H1 (cell line): ENCODE data around the gene TCF7L2. TPM values are rescaled to one million over a fixed set of nuclear protein-coding genes. Genes with fewer than 3 reads are reported as not detected.

Source experiments
- CTCF ChIA-PET: fragments of 300-600 bp; sonication (Branson Sonifier 250); formaldehyde crosslinking; loops from one replicate; lab custom pipeline; 2021; ENCODE audit not compliant: partially characterized antibody; lab: Charles Lee
- POLR2A ChIA-PET: fragments of 300-600 bp; sonication (Branson Sonifier 250); formaldehyde crosslinking; loops from one replicate; lab custom pipeline; 2021; ENCODE audit warnings: inconsistent platforms; ENCODE audit not compliant: partially characterized antibody; lab: Charles Lee
- DNase-seq, 2 experiments: peaks; one replicate each; pipeline versions ENCODE4 v3.0.0 to v3.0.0-alpha.2; 2010 to 2022; ENCODE audit warnings: low spot score in 2 of 2, low read depth in 1 of 2, mixed read lengths in 1 of 2
- FAIRE-seq: peaks from 2 replicates; lab custom pipeline; 2011; peaks lifted over from hg19 to GRCh38; lab: Jason Lieb, UNC
- H2AFZ ChIP-seq: 2 replicates; pipeline ENCODE4 v1.8.1; 2012; ENCODE audit warnings: low read length, inconsistent platforms
- H2AK5ac ChIP-seq: 2 replicates; pipeline ENCODE4 v1.6.1; 2013; ENCODE audit warnings: low read depth, low read length
- H2BK120ac ChIP-seq: replicated peaks from 2 replicates; pipeline ENCODE3; 2013; ENCODE audit warnings: low read depth, low read length, inconsistent platforms
- H2BK12ac ChIP-seq: 2 replicates; pipeline ENCODE4 v1.6.1; 2013; ENCODE audit warnings: low read depth, low read length
- H2BK15ac ChIP-seq: 2 replicates; pipeline ENCODE4 v1.6.1; 2013; ENCODE audit warnings: low read length
- H2BK20ac ChIP-seq: 2 replicates; pipeline ENCODE4 v1.6.1; 2013; ENCODE audit warnings: low read length
- H2BK5ac ChIP-seq: 2 replicates; pipeline ENCODE4 v1.6.1; 2013; ENCODE audit warnings: low read depth, low read length
- H3K14ac ChIP-seq: 2 replicates; pipeline ENCODE4 v1.6.1; 2013; ENCODE audit warnings: inconsistent platforms; ENCODE audit not compliant: insufficient read length
- H3K18ac ChIP-seq: 2 replicates; pipeline ENCODE4 v1.6.1; 2013; ENCODE audit warnings: low read length; ENCODE audit errors: extremely low read depth
- H3K23ac ChIP-seq: 2 replicates; pipeline ENCODE4 v1.6.1; 2013; ENCODE audit warnings: inconsistent platforms; ENCODE audit not compliant: insufficient read length
- H3K23me2 ChIP-seq: 2 replicates; pipeline ENCODE4 v1.6.1; 2013; ENCODE audit warnings: low read depth, low read length
- H3K27ac ChIP-seq: 2 replicates; pipeline ENCODE4 v1.6.1; 2011; ENCODE audit warnings: low read depth, low read length, inconsistent platforms
- H3K27me3 ChIP-seq, 4 experiments: replicated peaks in 1 of 4; 1 replicate in 1 of 4; 2 replicates in 3 of 4; pipeline versions ENCODE4 v1.6.1 to v1.8.1; 2011 to 2013; ENCODE audit warnings: low read length in 3 of 4, mild to moderate bottlenecking in 3 of 4, inconsistent platforms in 2 of 4, mixed read lengths in 2 of 4, moderate library complexity in 1 of 4; ENCODE audit not compliant: control insufficient read depth in 3 of 4, insufficient read depth in 3 of 4; ENCODE audit errors: extremely low read depth in 1 of 4
- H3K36me3 ChIP-seq, 4 experiments: 2 replicates each; pipeline versions ENCODE4 v1.6.1 to v1.8.1; 2011 to 2013; ENCODE audit warnings: mild to moderate bottlenecking in 4 of 4, low read length in 3 of 4, moderate library complexity in 2 of 4, control low read depth in 1 of 4, inconsistent platforms in 1 of 4; ENCODE audit not compliant: insufficient read depth in 4 of 4, control insufficient read depth in 2 of 4
- H3K4ac ChIP-seq: replicated peaks from 2 replicates; pipeline ENCODE3; 2013; ENCODE audit warnings: low read length, low read depth, mixed read lengths, inconsistent platforms; ENCODE audit not compliant: insufficient read length
- H3K4me1 ChIP-seq, 4 experiments: replicated peaks in 1 of 4; 1 replicate in 1 of 4; 2 replicates in 3 of 4; pipeline versions ENCODE4 v1.6.1 to v1.8.1; 2011 to 2013; ENCODE audit warnings: low read length in 3 of 4, inconsistent platforms in 2 of 4, mixed read lengths in 1 of 4; ENCODE audit not compliant: insufficient read depth in 4 of 4, control insufficient read depth in 3 of 4
- H3K4me2 ChIP-seq, 2 experiments: 2 replicates each; pipeline versions ENCODE4 v1.6.1 to v1.8.1; 2011 to 2013; ENCODE audit warnings: low read depth in 2 of 2, low read length in 2 of 2, control low read depth in 1 of 2, inconsistent platforms in 1 of 2, mild to moderate bottlenecking in 1 of 2; ENCODE audit not compliant: insufficient read depth in 1 of 2
- H3K4me3 ChIP-seq, 4 experiments: fragments of 200-600, 300-600 bp in 1 of 4; sonication (generic), shearing (Covaris generic), sonication (Bioruptor Twin) in 1 of 4; 2 replicates each; pipeline versions ENCODE4 v1.5.1 to v1.8.1; 2011 to 2016; ENCODE audit warnings: low read length in 4 of 4, low read depth in 3 of 4, control low read depth in 2 of 4, inconsistent platforms in 2 of 4, mild to moderate bottlenecking in 2 of 4, mixed read lengths in 1 of 4, moderate library complexity in 1 of 4; ENCODE audit not compliant: insufficient read depth in 2 of 4; ENCODE audit errors: extremely low read depth in 1 of 4
- H3K56ac ChIP-seq: replicated peaks from 2 replicates; pipeline ENCODE3; 2013; ENCODE audit warnings: low read depth, mild to moderate bottlenecking, mixed read lengths, low read length, inconsistent platforms; ENCODE audit not compliant: insufficient read length
- H3K79me1 ChIP-seq: 2 replicates; pipeline ENCODE4 v1.6.1; 2013; ENCODE audit warnings: low read depth, low read length, control low read depth
- H3K79me2 ChIP-seq, 2 experiments: 2 replicates each; pipeline versions ENCODE4 v1.6.1 to v1.8.1; 2012 to 2013; ENCODE audit warnings: low read length in 2 of 2, mild to moderate bottlenecking in 2 of 2, inconsistent platforms in 1 of 2; ENCODE audit not compliant: insufficient read depth in 2 of 2, control insufficient read depth in 1 of 2
- H3K9ac ChIP-seq, 4 experiments: replicated peaks in 1 of 4; 1 replicate in 1 of 4; 2 replicates in 3 of 4; pipeline versions ENCODE4 v1.6.1 to v1.8.1; 2011 to 2013; ENCODE audit warnings: low read depth in 3 of 4, low read length in 3 of 4, control low read depth in 2 of 4, mild to moderate bottlenecking in 2 of 4, moderate library complexity in 2 of 4, inconsistent platforms in 1 of 4; ENCODE audit errors: extremely low read depth in 1 of 4
- H3K9me3 ChIP-seq, 2 experiments: 2 replicates each; pipeline versions ENCODE4 v1.6.1 to v1.8.1; 2012 to 2013; ENCODE audit warnings: mild to moderate bottlenecking in 2 of 2, moderate library complexity in 2 of 2, control low read depth in 1 of 2, inconsistent platforms in 1 of 2, low read depth in 1 of 2, low read length in 1 of 2, mixed read lengths in 1 of 2; ENCODE audit not compliant: insufficient read depth in 2 of 2
- H4K20me1 ChIP-seq, 2 experiments: replicated peaks in 1 of 2; 2 replicates each; pipeline versions ENCODE3 to v1.8.1; 2011 to 2013; ENCODE audit warnings: inconsistent platforms in 2 of 2, low read length in 2 of 2, mild to moderate bottlenecking in 1 of 2; ENCODE audit not compliant: insufficient read depth in 2 of 2, control insufficient read depth in 1 of 2
- H4K5ac ChIP-seq: 2 replicates; pipeline ENCODE4 v1.6.1; 2013; ENCODE audit warnings: low read length, low read depth, mixed read lengths, inconsistent platforms; ENCODE audit not compliant: insufficient read length
- H4K8ac ChIP-seq: 2 replicates; pipeline ENCODE4 v1.8.0; 2013; ENCODE audit warnings: mild to moderate bottlenecking, moderate library complexity, low read length, inconsistent platforms; ENCODE audit not compliant: insufficient read depth; ENCODE audit errors: extremely low read depth
- H4K91ac ChIP-seq: replicated peaks from 2 replicates; pipeline ENCODE3; 2013; ENCODE audit warnings: low read length, mixed read lengths, inconsistent platforms; ENCODE audit not compliant: insufficient read length
- CEBPB ChIP-seq: IDR thresholded peaks from 2 replicates; pipeline ENCODE4 v1.6.1; 2012; ENCODE audit warnings: low read depth, low read length
- GTF2F1 ChIP-seq: IDR thresholded peaks from 2 replicates; pipeline ENCODE4 v1.6.1; 2012; ENCODE audit warnings: low read depth, low read length, improper control_type of control experiment, borderline replicate concordance
- MAFK ChIP-seq: IDR thresholded peaks from 2 replicates; pipeline ENCODE4 v1.6.1; 2012; ENCODE audit warnings: low read depth, mild to moderate bottlenecking, improper control_type of control experiment, low read length
- RXRA ChIP-seq: IDR thresholded peaks from 2 replicates; pipeline ENCODE4 v1.6.1; 2011; ENCODE audit warnings: low read depth, mild to moderate bottlenecking, low read length, moderate library complexity; ENCODE audit not compliant: insufficient read depth
- SAP30 ChIP-seq: fragments of 300-600 bp; sonication (generic); IDR thresholded peaks from 2 replicates; pipeline ENCODE4 v1.7.1; 2012; ENCODE audit warnings: low read length, moderate library complexity, mild to moderate bottlenecking, inconsistent platforms; ENCODE audit not compliant: insufficient read depth, insufficient replicate concordance
- SP1 ChIP-seq: IDR thresholded peaks from 2 replicates; pipeline ENCODE4 v1.6.1; 2011; ENCODE audit warnings: low read depth, low read length
- SUZ12 ChIP-seq: fragments of 200-600 bp; sonication (generic); IDR thresholded peaks from 2 replicates; pipeline ENCODE4 v1.6.1; 2012; ENCODE audit warnings: mild to moderate bottlenecking, inconsistent platforms, low read length, moderate library complexity, mixed read lengths
- WGBS, 2 experiments: shearing (Covaris generic) in 1 of 2; methylation state at CpG; one replicate each; pipeline versions ENCODE4 v1.1.6 to v1.1.7; 2013 to 2015; ENCODE audit warnings: low lambda C conversion rate in 2 of 2, mixed read lengths in 2 of 2, inconsistent platforms in 1 of 2, low coverage in 1 of 2, missing lambda C conversion rate in 1 of 2; ENCODE audit not compliant: insufficient replicate concordance in 2 of 2, insufficient coverage in 1 of 2, insufficient read length in 1 of 2; ENCODE audit errors: extremely low coverage in 1 of 2, missing lambda C conversion rate in 1 of 2; 5-methylcytosine and 5-hydroxymethylcytosine counted together
- polyA plus RNA-seq, 7 experiments: library from polyadenylated mRNA; depleted of rRNA in 3 of 7; stranded (reverse) in 5 of 7; unstranded in 2 of 7; fragments of >200 nt in 5 of 7; fragments of 200-250 nt in 2 of 7; gene quantifications; 1 replicate in 5 of 7; 2 replicates in 1 of 7; 4 replicates in 1 of 7; pipeline versions ENCODE4 v1.2.1 to v1.2.3, GENCODE V29; 2011 to 2013; ENCODE audit warnings: missing spikeins in 2 of 7, mixed read lengths in 2 of 7
- total RNA-seq: library from RNA; stranded (reverse); fragmentation: NEBNext Ultra II Directional; extraction: Animal tissue kit (Norgen Biotek cat#: 25700); gene quantifications from 2 replicates; pipeline ENCODE4 v1.2.1, GENCODE V29; 2021

Gene TCF7L2
- total and polyA plus RNA-seq, 2 of the 8 experiments (the other 6 are each of a cell fraction or from before 2014, with no cell fraction given), result 33.9 to 67.3 TPM

- peaks cover 23% of the 10 kb centered on the region for H3K79me1 ChIP-seq
- H4K5ac ChIP-seq, result no peak overlapping the region
- H4K20me1 ChIP-seq, result peaks cover 17 to 24% of the 10 kb centered on the region in 2 experiments
- POLR2A ChIA-PET, result interaction anchor here (1.4 to 3.1 kb wide), 2 partner anchors 12 to 89 kb away, joined by 3 to 10 read pairs; no protein-coding TSS in a partner anchor
- TF ChIP-seq SAP30 (no peak), GTF2F1 (no peak), SP1 (no peak), RXRA (no peak), MAFK (no peak), CEBPB (no peak), SUZ12 (no peak)
- 91% methylated on average over 10 of the region's 10 CpGs; no CpG with 5 or more reads in 1 of the 2 experiments for WGBS, 2 experiments
- H3K4ac ChIP-seq, result no peak overlapping the region
- H3K4me2 ChIP-seq, result no peak overlapping the region
- H3K56ac ChIP-seq, result no peak overlapping the region
- H3K18ac ChIP-seq, result no peak overlapping the region
- no peak overlapping the region for H2AK5ac ChIP-seq
- H3K23ac ChIP-seq, result no peak overlapping the region
- no peaks in the 10 kb centered on the region for H3K9me3 ChIP-seq
- no peak overlapping the region for H3K27ac ChIP-seq
- no peak overlapping the region for H3K14ac ChIP-seq
- H3K4me1 ChIP-seq, result peaks cover 11 to 61% (median 39%) of the 10 kb centered on the region in 4 experiments
- FAIRE-seq, result no peak
- no peaks in the 10 kb centered on the region; the same call in 1 of the 2 replicates for H3K23me2 ChIP-seq
- CTCF ChIA-PET, result interaction anchor here (1.0 to 3.0 kb wide), 3 partner anchors 10 to 41 kb away, joined by 3 to 13 read pairs (median 4); no protein-coding TSS in a partner anchor
- H2BK120ac ChIP-seq, result no peak overlapping the region
- H2AFZ ChIP-seq, result no peak overlapping the region
- H2BK12ac ChIP-seq, result no peak overlapping the region
- no peak overlapping the region for H2BK5ac ChIP-seq
- H3K36me3 ChIP-seq, result 0 out of 8 replicates have a peak, but pooled peaks cover 0 to 5% (median 0%) of the 10 kb centered on the region in 4 experiments
- H3K27me3 ChIP-seq, result no peaks in the 10 kb centered on the region
- no peak overlapping the region for H4K8ac ChIP-seq
- no peak overlapping the region for H3K9ac ChIP-seq
- H4K91ac ChIP-seq, result no peak overlapping the region
- H2BK15ac ChIP-seq, result no peak overlapping the region
- H3K4me3 ChIP-seq, result no peak overlapping the region
- no peak overlapping the region for H2BK20ac ChIP-seq
- peaks cover 11 to 100% of the 10 kb centered on the region in 2 experiments; a peak in 3 of 4 replicates for H3K79me2 ChIP-seq
- DNase-seq, result no peak
Observed at GRCh38 chr10:113061557-113061956, 111.5 kb downstream of the TCF7L2 start.
